GM12892 (cell line): ENCODE measurements around the gene ADAR.

ENCODE experiments used
- DNase-seq: peaks from one replicate; pipeline ENCODE4 v3.0.0; 2011; ENCODE audit not compliant: insufficient read length
- FAIRE-seq: peaks from 2 replicates; lab custom pipeline; 2011; peaks lifted over from hg19 to GRCh38; lab: Jason Lieb, UNC
- POLR2A ChIP-seq: IDR thresholded peaks from 2 replicates; pipeline ENCODE4 v1.6.1; 2011; ENCODE audit warnings: low read depth, low read length, control low read depth
- POLR2AphosphoS5 ChIP-seq: IDR thresholded peaks from 2 replicates; pipeline ENCODE4 v1.6.1; 2011; ENCODE audit warnings: low read depth, low read length, control low read depth
- TAF1 ChIP-seq: IDR thresholded peaks from 2 replicates; pipeline ENCODE4 v1.6.1; 2011; ENCODE audit warnings: low read depth, mild to moderate bottlenecking, control low read depth, low read length, borderline replicate concordance

The ADAR gene

DNA sequence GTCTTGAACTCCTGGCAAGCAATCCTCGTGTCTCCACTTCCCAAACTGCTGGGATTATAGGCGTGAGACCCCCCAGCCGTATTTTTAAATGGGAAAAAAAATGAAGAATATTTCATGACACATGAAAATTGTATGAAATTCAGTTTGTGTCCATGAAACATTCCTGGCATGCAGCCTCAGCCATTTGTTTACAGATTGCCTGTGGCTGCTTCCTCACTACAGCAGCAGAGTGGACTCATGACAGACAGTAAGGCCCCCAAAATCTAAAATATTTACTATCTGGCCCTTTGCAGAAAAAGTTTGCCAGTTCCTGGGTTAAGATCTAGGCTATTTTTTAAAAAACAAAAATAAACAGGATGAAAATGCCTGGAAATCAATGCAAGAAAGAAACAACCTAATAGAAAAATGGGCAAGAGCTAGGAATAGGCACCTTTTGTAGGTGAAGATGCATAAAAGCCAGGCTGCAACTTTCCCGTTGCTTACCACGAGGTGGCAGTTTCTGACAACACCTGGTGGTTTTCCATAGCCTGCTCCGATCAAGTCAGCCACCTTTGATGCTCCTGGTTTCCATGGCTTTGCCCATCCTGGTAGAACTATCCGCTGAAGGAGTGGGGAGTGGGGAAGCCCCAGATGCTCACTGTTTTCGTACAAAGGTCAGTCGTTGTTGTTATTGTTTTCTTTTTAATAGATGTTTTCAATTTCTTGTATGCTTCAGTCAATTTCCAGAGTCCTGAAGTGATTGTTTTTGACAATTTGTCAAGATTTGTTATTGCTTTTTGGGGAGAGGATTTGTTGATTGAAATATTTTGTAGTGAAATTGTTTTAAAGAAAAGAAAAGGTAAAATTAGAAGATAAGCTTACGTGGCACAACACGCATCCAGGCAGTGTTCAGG, 73.8 kb downstream of the ADAR start:
- TF ChIP-seq POLR2AphosphoS5 (no peak), TAF1 (no peak), POLR2A (no peak)
- no peak for FAIRE-seq
- no peak for DNase-seq
